Spleen (tissue), 7 donors: ENCODE measurements around the gene NUP153.

Source experiments
- CTCF ChIP-seq, 11 experiments: fragments of 200-600 bp in 7 of 11; fragments of 450-650 bp in 4 of 11; sonication (generic) in 4 of 11; IDR thresholded peaks in 8 of 11; conservative IDR thresholded peaks in 3 of 11; 1 replicate in 7 of 11; 2 replicates in 4 of 11; pipeline versions ENCODE4 v1.4.0 to v1.8.0; 2016 to 2021; ENCODE audit warnings: antibody characterized with exemption in 11 of 11, inconsistent platforms in 4 of 11, mild to moderate bottlenecking in 1 of 11
- POLR2AphosphoS5 ChIP-seq, 3 donors: sonication (generic); formaldehyde crosslinking; IDR thresholded peaks; one replicate each; pipeline ENCODE4 v1.5.1; 2017; ENCODE audit warnings: antibody characterized with exemption in 3 of 3
- donor health status: DM: no; HTN: no; CAD: no; lungs with moderate emphysema.
- donor health status: DM: no; HTN: no; CAD: no.
- donor health status: DM: no; HTN: no; CAD: no.

- TF ChIP-seq POLR2AphosphoS5 (IDR thresholded peaks at IDR 0.05) (no peak), CTCF (IDR thresholded peaks at IDR 0.05 in 8 of 11, conservative IDR thresholded peaks at IDR 0.05 in 3 of 11) (no peak)
These were observed 34.5 kb downstream of the NUP153 start for GRCh38 chr6:17672064-17672718.
